GM21515 (cell line): ENCODE measurements around the gene GAB4.
"Not testable (repeated sequence)": the region's sequence is repeated elsewhere in the genome, so short reads cannot be mapped to it uniquely, and the experiment has no call there.

ENCODE experiments used
- ATAC-seq: cut with Tn5 transposase; IDR thresholded peaks from one replicate; pipeline ENCODE4 v1.9.1; 2021; ENCODE audit not compliant: unreplicated experiment

GAB4 gene

GRCh38 chr22:17007852-17008731, at the start of gene GAB4:
Gene GAB4 (minus strand): TSS chr22:17008222. CDS start chr22:17008114, 108 bp downstream.
- no peak for ATAC-seq

GRCh38 chr22:17056807-17057206, 48.8 kb upstream of the GAB4 start:
- ATAC-seq = no peak

GRCh38 chr22:17056058-17056457, 48.0 kb upstream of the GAB4 start:
- no peak for ATAC-seq

- no peak for ATAC-seq
Observed at GRCh38 chr22:17047656-17048055, 39.6 kb upstream of the GAB4 start.

- ATAC-seq = no peak
Observed at GRCh38 chr22:17046566-17047348, 38.7 kb upstream of the GAB4 start.

GRCh38 chr22:17043521-17043920, 35.5 kb upstream of the GAB4 start:
- no peak for ATAC-seq

GRCh38 chr22:17036842-17037711, 29.1 kb upstream of the GAB4 start:
- not testable (repeated sequence) for ATAC-seq

- not testable (repeated sequence) for ATAC-seq
Observed at GRCh38 chr22:17035976-17036841, 28.2 kb upstream of the GAB4 start.

GRCh38 chr22:17035246-17035645, 27.2 kb upstream of the GAB4 start:
- no peak for ATAC-seq

GRCh38 chr22:17034532-17034931, 26.5 kb upstream of the GAB4 start:
- ATAC-seq = not testable (repeated sequence)

- not testable (repeated sequence) for ATAC-seq
Observed at GRCh38 chr22:17032277-17032676, 24.3 kb upstream of the GAB4 start.

GRCh38 chr22:17024380-17024779, 16.4 kb upstream of the GAB4 start:
- ATAC-seq = not testable (repeated sequence)

GRCh38 chr22:17015552-17015951, 7.5 kb upstream of the GAB4 start:
- ATAC-seq = not testable (repeated sequence)

GRCh38 chr22:17014101-17014440, 6.0 kb upstream of the GAB4 start:
- not testable (repeated sequence) for ATAC-seq

GRCh38 chr22:17013396-17014100, 5.5 kb upstream of the GAB4 start:
- ATAC-seq = no peak

GRCh38 chr22:17012267-17012666, 4.2 kb upstream of the GAB4 start:
- no peak for ATAC-seq

- ATAC-seq = no peak
Observed at GRCh38 chr22:17009640-17010291, 1.7 kb upstream of the GAB4 start.

GRCh38 chr22:17007257-17007656, 765 bp downstream of the GAB4 start:
- no peak for ATAC-seq

- no peak for ATAC-seq
Observed at GRCh38 chr22:16989915-16990314, 18.1 kb downstream of the GAB4 start.
